Stimulated activated CD4-positive, alpha-beta T cell treated with anti-CD3 and anti-CD28 coated beads, Interleukin-1b, Interleukin-23, amount 100 ng/mL, for 4 hours (primary cell): ENCODE measurements around the gene OR7C1.
"Not testable (repeated sequence)": the region's sequence is repeated elsewhere in the genome, so short reads cannot be mapped to it uniquely, and the experiment has no call there.

Source experiments
- DNase-seq, 2 donors: peaks; one replicate each; pipeline ENCODE4 v3.0.0-alpha.2; 2020; ENCODE audit warnings: low read depth in 2 of 2

The OR7C1 gene

GRCh38 chr19:14767466-14767971 is 67.5 kb downstream of the OR7C1 start:
- no peak for DNase-seq

- not testable (repeated sequence) for DNase-seq
Observed at GRCh38 chr19:14765841-14766240, 69.1 kb downstream of the OR7C1 start.

- DNase-seq, result not testable (repeated sequence)
Observed at GRCh38 chr19:14765403-14765802, 69.6 kb downstream of the OR7C1 start.

GRCh38 chr19:14764401-14764800 is 70.6 kb downstream of the OR7C1 start:
- DNase-seq, result no peak

GRCh38 chr19:14763497-14764145 is 71.4 kb downstream of the OR7C1 start:
- no peak for DNase-seq

- no peak for DNase-seq
Observed at GRCh38 chr19:14762111-14762510, 72.9 kb downstream of the OR7C1 start.

GRCh38 chr19:14761607-14762006 is 73.4 kb downstream of the OR7C1 start:
- no peak for DNase-seq

GRCh38 chr19:14758816-14759215 is 76.2 kb downstream of the OR7C1 start:
- DNase-seq, result no peak

GRCh38 chr19:14748601-14749000 is 86.4 kb downstream of the OR7C1 start:
- DNase-seq, result no peak
